Measurements from ENCODE around the gene CCSER1.

DNA sequence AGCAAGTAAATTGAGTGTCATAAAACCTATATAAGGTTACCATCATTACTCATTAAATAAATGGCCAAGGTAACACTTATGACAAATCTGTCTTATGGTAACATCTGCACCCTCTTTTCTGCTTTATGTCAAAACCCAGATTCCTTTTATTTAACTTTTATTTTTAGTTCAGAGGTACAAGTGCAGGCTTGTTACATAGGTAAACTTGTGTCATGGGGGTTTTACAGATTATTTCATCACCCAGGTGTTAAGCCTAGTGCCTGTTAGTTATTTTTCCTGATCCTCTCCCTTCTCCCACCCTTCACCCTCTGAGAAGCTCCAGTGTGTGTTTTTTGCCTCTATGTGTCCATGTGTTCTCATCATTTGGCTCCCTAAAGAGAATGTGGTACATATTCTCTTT is 930.7 kb downstream of the CCSER1 start:
- no peak for TF ChIP-seq EZH2 (IDR thresholded peaks at IDR 0.05; ENCODE audit: borderline replicate concordance, low read depth, low read length, severe bottlenecking)
- TF ChIP-seq, protein P1, sequence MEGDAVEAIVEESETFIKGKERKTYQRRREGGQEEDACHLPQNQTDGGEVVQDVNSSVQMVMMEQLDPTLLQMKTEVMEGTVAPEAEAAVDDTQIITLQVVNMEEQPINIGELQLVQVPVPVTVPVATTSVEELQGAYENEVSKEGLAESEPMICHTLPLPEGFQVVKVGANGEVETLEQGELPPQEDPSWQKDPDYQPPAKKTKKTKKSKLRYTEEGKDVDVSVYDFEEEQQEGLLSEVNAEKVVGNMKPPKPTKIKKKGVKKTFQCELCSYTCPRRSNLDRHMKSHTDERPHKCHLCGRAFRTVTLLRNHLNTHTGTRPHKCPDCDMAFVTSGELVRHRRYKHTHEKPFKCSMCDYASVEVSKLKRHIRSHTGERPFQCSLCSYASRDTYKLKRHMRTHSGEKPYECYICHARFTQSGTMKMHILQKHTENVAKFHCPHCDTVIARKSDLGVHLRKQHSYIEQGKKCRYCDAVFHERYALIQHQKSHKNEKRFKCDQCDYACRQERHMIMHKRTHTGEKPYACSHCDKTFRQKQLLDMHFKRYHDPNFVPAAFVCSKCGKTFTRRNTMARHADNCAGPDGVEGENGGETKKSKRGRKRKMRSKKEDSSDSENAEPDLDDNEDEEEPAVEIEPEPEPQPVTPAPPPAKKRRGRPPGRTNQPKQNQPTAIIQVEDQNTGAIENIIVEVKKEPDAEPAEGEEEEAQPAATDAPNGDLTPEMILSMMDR (IDR thresholded peaks at IDR 0.05; ENCODE audit: borderline replicate concordance, extremely low read depth, low read length, poor library complexity, severe bottlenecking) = no peak
